SKM-1 treated with dmso at 0.1 percent for 144 hours (cell line): Measurements from ENCODE around the gene FAAP100.
"Not testable (repeated sequence)": the region's sequence is repeated elsewhere in the genome, so short reads cannot be mapped to it uniquely, and the experiment has no call there.

ENCODE experiments used
- DNase-seq: peaks from one replicate; lab custom pipeline; 2025; ENCODE audit not compliant: unreplicated experiment; lab: John Stamatoyannopoulos, UW

Gene FAAP100

DNA sequence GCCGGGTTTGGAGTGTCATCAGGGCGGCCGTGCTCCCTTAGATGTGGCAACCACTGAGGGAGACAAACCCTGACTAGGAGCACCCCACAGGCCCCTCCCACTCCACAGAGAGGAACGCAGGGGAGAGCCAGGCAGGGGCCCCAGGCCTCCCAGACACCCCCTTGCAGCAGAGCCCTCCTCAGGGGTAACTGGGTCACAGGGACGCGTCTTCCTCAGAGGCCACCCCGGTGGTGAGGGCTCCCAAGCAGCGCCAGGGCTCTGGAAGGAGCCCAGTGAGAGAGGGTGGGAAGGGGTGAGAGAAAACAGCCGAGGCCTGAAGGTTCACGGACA, 12.6 kb downstream of the FAAP100 start:
- no peak for DNase-seq

DNA sequence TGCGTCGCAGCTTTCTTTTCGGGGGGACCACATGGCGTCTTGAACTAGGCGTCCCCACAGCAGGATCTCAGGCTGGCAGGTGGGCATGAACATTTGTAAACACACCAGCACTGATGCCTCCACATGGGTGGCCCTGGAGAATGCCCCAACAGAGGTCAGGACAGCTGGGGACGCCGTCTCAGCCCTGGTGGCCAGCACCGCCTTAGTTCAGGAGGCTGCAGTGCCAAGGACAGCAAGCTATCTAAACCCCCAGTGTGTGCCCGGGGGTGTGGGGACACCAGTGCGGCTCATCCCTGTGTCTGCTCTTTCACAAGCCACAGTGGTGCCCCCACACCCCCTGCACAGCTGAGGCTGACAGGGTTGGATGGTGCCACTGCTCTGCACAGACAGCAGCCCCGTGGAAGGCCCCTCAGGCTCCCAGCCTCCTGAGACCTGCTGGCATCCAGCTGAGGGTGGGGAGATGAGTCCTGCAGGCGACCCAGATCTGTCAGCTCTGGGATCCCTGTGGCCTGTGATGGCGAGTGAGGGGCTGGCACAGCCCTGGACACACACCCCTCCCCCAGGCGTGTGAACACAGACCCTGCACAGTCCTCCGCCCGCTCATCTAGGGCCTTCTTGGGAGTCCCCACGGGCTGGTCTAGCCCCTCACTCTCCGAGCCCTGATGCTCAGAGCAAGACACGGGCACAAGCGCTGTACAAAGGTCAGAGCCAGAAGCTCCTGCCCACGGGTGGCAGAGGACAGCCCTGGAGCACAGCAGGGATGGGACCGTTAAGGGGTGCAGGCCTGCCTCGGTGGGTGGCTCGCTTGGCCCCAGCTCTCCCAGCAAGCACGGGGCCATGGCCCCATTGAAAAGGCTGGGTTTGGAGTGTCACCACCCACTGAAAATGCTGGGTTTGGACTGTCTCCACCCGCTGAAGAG, 13.2 kb downstream of the FAAP100 start:
- no peak for DNase-seq

DNA sequence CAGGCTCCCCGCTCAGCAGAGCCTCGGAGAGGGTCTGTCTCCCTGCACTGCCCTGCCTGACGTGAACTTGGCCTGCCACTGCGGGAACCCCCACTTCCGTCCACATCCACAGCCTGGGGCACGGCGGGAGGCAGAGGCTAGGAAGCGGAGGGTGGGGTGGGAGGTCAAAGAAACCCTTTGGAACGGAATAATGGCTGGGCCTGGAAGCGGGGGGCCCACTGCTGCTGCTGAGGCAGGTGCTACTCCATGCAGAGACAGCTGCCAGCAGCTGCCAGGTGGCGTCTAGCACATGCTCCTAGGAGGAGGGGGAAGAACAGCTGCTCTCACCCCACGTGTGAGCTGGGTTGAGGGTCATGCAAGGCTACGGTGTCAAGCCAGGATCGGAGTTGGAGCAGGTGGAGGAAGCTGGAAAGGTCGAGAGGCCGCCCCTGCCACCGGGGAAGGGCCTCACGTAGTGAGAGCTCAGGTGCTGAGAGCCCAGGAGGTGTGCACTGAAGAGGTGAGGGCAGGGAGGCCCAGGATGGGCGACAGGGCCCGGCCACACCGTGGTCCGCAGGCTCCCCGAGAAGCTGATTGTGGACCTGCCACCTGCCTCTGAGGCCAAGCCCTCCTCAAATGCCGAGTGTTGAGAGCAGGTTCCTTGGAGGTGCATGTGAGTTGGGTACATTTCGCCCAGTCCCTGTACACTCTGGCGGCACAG, 14.1 kb downstream of the FAAP100 start:
- no peak for DNase-seq

DNA sequence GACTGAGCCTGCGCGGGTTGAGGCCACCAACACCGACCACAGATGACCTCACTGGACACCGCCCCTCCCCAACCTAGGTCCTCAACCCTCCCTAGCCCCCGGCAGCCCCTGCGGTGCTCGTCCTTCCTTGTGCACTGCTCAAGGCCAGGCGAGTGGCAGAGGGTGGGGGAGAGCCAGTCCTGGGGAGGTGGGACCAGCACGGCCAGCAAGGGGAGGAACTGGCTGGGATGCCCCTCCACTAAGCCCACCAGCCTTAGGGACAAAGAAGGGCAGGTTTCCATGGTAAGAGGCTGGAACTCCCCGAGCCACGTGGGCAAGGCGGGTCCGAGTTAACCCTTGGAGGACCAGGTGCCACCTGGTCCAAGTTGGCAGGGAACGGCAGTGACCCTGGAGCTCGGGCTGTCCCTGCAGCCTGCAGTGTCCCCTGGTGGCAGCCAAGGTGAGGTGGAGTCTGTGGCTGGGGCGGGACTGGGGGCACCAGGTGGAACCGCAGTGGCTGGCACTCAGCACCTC, 14.8 kb downstream of the FAAP100 start:
- no peak for DNase-seq

DNA sequence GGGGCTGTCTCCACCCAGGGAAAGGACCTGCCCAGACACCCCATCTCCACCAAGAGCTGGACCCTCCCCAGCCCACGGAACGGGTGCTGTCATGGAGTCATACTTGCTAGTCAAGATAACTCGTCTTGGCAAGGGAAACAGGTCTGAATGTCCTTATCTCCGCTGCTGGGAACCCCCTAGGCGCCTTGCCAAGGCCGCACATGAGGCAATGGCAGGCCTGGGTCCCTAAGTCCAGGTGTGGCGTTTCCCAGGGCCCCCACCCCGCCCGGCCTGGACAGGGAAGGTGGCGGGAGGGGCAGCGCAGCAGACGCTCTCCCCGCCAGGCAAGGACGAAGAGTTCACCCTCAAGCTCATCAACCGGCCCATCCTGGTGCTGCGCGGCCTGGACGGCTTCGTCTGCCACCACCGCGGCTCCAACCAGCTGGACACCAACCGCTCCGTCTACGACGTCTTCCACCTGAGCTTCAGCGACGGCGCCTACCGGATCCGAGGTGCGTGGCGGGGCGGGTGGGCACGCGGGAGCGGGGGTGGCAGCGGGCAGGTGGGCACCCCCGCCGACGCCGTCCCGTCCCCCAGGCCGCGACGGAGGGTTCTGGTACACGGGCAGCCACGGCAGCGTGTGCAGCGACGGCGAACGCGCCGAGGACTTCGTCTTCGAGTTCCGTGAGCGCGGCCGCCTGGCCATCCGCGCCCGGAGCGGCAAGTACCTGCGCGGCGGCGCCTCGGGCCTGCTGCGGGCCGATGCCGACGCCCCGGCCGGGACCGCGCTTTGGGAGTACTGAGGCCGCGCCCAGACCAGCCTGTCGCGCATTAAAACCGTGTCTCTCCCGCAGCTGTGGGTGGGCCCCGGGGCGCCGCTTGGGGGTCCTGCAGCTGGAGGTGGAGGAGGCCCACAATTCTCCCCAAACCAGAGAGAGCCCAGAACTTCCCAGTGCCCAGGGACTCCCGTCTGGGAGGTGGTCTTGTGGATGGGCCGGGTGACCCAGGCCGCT, 15.6 kb downstream of the FAAP100 start:
- no peak for DNase-seq

DNA sequence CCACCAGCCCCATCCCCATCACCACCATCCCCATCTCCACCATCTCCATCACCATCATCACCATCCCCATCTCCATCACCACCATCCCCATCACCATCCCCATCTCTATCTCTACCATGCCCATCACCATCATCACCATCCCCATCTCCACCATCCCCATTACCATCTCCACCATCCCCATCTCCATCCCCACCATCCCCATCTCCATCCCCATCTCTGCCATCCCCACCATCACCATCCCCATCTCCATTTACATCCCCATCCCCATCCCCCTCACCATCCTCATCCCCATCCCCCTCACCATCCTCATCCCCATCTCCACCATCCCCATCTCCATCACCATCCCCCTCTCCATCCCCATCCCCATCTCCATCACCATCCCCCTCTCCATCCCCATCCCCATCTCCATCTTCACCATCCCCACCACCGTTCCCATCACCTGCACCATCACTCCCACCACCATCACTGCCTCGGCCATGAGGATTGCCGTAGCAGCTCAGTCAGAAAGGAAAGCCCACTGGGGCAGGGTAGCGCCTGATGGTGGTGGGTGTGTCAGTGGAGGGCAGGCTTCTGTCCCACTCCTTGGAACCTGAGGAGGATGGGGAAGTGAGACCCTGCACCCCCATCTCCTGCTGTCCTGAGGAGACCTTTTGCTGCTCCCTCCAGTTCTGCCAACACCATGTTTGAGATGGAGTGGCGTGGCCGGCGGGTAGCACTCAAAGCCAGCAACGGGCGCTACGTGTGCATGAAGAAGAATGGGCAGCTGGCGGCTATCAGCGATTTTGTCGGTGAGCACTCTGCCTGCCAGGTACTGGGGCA, 16.5 kb downstream of the FAAP100 start:
- no peak for DNase-seq

DNA sequence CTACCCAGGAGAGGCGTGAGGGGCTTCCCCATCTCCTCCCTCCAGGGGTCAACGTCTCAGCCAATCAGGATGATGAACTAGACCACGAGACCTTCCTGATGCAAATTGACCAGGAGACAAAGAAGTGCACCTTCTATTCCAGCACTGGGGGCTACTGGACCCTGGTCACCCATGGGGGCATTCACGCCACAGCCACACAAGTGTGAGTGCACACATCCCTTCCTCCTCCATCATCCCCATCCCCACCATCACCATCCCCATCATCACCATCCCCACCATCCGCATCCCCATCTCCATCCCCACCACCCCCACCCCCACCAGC, 17.2 kb downstream of the FAAP100 start:
- DNase-seq: no peak

DNA sequence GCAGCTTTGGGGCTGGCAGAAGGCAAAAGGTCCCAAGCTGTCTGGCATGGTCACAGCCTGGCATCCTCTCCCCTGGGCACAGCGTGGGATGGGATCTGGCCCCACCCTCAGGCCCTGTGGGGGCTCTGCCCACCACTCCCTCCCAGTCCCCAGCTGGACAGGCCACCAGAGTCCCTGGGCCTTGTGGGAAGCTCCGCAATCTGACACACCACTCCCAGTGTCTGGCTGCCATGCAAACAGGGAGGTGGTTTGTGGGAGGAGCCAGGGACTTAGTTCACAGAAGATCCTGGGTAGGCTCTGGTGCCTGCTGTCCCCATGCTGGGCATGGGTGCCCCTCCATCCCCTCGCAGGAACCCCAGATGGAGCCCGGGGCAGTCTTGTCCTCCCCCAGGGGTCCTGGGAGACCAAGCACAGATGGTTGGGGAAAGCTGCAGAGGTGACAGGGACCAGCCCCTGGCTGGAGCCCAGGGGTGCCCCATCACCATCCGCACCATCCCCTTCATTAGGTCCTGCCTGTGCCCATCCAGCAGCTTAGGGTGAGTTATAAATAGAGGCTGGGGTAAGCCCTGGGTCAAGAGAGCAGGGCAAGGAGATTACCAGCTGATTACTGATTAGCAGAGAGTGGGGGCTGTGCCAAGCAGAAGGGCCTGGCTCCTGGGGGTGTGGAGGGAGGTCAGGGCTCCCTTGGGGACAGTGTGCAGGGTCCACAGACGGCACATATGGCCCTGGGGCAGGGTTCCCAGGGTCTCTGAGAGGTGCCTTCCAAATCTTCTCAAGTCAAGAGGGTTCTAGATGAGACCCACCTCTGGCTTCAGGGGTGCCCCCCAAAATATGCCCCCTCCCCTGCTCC, 17.8 kb downstream of the FAAP100 start:
- DNase-seq: peak; percentile 14

DNA sequence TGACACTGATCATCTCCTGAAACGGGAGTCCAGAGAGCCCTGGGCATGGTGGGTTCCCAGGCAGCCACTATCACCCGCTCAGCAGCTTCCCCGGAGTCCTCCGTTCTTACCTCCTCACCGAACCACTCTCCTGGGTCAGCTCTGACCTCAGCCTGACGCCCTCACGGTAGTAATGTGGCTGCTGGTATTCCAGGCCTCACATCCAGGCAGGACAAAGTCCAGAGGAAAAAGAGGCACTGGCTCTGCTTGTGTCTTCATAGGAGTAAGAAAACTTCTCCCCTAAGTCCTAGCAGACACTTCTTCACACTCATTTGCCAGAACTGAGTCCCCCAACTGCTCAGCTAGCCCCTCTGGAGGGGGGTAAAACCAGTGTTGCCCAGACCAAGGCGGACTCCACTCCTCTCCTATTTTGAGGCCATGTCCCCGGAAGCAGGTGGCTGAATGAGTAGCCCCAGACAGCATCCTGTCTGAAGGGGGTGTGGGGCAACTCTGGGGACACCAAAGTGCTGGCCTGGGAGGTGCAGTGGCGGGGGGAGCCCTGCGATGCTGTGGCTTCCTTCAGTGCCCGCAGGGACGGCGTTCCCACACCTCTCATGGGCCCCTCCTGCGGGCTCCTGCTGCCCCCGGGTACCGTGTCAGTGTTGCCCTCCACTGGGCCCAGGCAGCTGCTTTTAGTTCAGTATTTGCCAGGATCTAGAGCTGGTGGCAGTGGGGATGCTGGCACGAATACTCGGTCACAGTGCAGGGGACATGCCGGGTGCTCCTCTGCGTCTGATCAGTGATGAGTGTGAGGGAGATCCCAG, 18.6 kb downstream of the FAAP100 start:
- no peak for DNase-seq

DNA sequence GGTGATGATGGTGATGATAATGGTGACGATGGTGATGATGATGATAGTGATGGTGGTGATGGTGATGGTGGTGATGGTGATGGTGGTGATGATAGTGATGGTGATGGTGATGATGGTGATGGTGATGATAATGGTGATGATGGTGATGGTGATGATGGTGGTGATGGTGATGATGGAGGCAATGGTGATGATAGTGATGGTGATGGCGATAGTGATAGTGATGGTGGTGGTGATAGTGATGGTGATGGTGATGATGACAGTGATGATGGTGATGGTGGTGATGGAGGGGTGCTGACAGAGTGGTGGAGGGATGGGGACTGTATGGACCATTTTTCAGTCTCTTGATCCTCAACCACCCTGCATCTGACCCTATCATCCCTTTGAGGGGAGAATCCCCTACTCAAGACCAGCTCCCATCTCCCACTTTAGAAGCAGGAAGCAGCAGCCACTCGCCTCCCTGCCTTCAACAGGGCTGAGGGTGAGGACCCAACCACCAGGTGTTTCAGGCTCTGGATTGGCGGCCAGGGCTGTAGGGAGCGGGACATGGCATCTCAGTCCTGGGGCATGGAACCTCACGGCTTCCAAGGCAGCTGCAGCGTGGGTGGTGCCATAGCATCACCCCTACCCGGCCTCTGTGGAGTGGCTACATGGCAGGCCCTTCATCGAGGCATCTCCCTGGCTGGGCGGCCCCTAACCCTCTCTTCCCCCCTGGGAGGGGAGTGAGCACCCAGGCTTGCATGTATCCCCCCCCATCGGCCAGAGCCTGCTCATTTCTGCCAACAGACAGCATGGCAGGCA, 19.5 kb downstream of the FAAP100 start:
- no peak for DNase-seq

DNA sequence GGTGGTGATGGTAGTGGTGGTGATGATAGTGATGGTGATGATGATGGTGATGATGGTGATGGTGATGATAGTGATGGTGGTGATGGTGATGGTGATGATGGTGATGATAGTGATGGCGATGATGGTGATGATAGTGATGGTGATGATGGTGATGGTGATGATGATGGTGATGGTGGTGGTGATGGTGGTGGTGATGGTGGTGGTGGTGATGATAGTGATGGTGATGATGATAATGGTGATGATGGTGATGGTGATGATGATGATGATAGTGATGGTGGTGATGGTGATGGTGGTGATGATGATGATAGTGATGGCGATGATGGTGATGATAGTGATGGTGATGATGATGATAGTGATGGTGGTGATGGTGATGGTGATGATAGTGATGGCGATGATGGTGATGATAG, 20.2 kb downstream of the FAAP100 start:
- not testable (repeated sequence) for DNase-seq

DNA sequence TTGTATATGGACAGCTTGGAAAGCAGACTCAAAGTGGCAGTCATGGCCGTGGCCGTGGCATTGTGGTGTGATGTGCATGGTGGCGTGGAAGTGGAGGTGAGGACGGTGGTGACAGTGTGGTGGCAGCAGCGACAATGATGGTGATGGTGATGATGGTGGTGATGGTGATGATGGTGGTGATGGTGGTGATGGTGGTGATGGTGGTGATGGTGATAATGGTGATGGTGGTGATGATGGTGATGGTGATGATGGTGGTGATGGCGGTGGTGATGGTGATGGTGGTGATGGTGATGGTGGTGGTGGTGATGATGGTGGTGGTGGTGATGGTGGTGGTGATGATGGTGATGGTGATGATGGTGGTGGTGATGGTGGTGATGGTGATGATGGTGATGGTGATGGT, 21.1 kb downstream of the FAAP100 start:
- not testable (repeated sequence) for DNase-seq

DNA sequence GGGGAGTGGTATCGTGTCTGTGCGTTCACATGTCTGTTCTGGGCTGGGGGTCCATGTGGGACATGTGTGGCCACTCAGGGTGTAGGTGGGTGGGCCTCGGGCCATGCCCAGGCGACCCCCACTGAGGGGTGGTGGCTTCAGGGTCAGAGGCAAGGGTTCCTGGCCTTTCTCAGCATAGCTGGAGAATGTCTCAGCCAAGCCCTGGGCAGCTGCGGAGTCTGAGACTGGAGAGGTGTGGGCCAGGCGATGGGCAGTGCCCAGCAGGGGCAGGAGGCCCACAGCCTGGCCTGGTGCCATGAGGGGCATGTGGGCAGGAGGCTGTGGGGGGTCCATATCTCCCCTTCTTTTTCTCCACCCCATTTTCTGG, 22.7 kb downstream of the FAAP100 start:
- DNase-seq: no peak

DNA sequence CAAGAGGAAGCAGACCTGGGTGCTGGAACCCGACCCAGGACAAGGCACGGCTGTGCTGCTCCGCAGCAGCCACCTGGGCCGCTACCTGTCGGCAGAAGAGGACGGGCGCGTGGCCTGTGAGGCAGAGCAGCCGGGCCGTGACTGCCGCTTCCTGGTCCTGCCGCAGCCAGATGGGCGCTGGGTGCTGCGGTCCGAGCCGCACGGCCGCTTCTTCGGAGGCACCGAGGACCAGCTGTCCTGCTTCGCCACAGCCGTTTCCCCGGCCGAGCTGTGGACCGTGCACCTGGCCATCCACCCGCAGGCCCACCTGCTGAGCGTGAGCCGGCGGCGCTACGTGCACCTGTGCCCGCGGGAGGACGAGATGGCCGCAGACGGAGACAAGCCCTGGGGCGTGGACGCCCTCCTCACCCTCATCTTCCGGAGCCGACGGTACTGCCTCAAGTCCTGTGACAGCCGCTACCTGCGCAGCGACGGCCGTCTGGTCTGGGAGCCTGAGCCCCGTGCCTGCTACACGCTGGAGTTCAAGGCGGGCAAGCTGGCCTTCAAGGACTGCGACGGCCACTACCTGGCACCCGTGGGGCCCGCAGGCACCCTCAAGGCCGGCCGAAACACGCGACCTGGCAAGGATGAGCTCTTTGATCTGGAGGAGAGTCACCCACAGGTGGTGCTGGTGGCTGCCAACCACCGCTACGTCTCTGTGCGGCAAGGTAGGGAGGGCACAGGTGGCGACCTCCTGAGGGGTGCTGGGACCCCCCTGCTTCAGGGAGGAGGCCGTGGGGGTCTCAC, 23.3 kb downstream of the FAAP100 start:
- DNase-seq: no peak

DNA sequence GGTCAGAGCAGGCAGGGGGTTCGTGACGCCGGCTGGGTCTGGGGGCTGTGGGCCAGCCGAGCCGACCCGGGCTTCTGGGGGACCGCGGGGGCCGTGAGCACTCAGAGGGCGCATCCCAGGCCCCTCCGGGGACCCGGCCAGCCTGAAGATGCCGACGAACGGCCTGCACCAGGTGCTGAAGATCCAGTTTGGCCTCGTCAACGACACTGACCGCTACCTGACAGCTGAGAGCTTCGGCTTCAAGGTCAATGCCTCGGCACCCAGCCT, 23.8 kb downstream of the FAAP100 start:
- no peak for DNase-seq

DNA sequence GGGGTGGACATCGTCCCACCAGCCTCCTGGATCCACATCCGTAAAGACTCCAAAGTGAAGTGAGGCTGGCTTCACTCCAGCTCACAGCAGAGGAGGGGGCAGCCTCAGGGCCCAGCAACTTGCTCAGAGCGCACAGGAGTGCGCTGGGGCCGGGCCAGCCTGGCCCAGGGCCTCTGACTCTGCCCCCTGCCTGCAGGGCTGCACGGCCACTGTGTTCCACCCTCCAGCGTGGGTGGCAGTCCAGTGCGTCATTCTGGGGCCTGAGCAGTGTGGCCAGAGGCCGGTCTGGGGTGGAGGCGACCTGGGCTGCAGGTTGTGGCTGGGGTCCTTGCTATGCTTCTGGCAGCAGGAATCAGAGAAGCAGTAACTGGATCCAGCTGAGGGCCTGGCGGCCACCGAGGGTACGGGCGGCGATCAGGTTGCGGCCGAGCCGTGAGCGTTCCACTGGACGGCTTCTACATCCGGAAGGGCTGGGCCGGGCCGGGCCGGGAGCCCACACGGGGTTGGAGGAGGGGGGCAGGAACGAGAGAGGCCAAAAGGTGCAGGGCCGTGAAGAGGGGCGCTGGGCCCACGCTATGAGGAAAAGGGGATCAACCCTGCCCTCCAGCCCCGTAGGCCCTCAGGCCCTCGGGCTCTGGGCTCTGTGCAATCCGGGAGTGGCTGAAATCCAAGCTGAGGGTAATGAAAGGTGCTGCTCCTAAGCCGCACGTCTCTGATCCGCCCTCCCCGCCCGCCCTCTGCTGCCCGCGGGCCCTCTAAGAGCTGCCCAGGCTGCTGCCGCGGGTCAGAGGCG, 24.4 kb downstream of the FAAP100 start, which contains the start of gene FSCN2:
Gene FSCN2 (plus strand): TSS at position 787 of the 793 bp plus-strand sequence. CDS start 155 bp downstream, outside the sequence.
- DNase-seq: no peak
